NCI-H146 (cell line): Measurements from ENCODE around the gene CCDC196.

Experiments
- DNase-seq: peaks from one replicate; lab custom pipeline; 2025; lab: John Stamatoyannopoulos, UW

The CCDC196 gene

GRCh38 chr14:66485910-66486421 lies at the start of gene CCDC196:
Gene CCDC196, plus strand, starts transcription at chr14:66486371. Its CDS starts 132 bp downstream, at chr14:66486503.
- no peak for DNase-seq

- no peak for DNase-seq
These were observed 45.4 kb upstream of the CCDC196 start for GRCh38 chr14:66440801-66441200.

GRCh38 chr14:66442953-66443571 lies 43.1 kb upstream of the CCDC196 start:
- no peak for DNase-seq

- DNase-seq = no peak
These were observed 42.4 kb upstream of the CCDC196 start for GRCh38 chr14:66443785-66444184.

GRCh38 chr14:66444271-66444927 lies 41.8 kb upstream of the CCDC196 start:
- no peak for DNase-seq

GRCh38 chr14:66445936-66446335 lies 40.2 kb upstream of the CCDC196 start:
- no peak for DNase-seq

- no peak for DNase-seq
These were observed 32.7 kb upstream of the CCDC196 start for GRCh38 chr14:66453469-66453868.

- DNase-seq = no peak
These were observed 26.6 kb upstream of the CCDC196 start for GRCh38 chr14:66459603-66460002.

- no peak for DNase-seq
These were observed 21.9 kb upstream of the CCDC196 start for GRCh38 chr14:66464261-66464660.

- DNase-seq = no peak
These were observed 17.3 kb upstream of the CCDC196 start for GRCh38 chr14:66468778-66469367.

GRCh38 chr14:66471584-66471983 lies 14.6 kb upstream of the CCDC196 start:
- no peak for DNase-seq

- DNase-seq = no peak
These were observed 13.9 kb upstream of the CCDC196 start for GRCh38 chr14:66472251-66472650.

- DNase-seq = no peak
These were observed 12.9 kb upstream of the CCDC196 start for GRCh38 chr14:66473223-66473622.

- no peak for DNase-seq
These were observed 9.2 kb upstream of the CCDC196 start for GRCh38 chr14:66476964-66477363.

- no peak for DNase-seq
These were observed 8.6 kb upstream of the CCDC196 start for GRCh38 chr14:66477567-66477966.

- no peak for DNase-seq
These were observed 3.3 kb upstream of the CCDC196 start for GRCh38 chr14:66482873-66483272.

- DNase-seq = no peak
These were observed 2.8 kb upstream of the CCDC196 start for GRCh38 chr14:66483322-66483721.

- no peak for DNase-seq
These were observed 1.1 kb upstream of the CCDC196 start for GRCh38 chr14:66485029-66485428.

GRCh38 chr14:66487164-66487563 lies 993 bp downstream of the CCDC196 start:
- no peak for DNase-seq

GRCh38 chr14:66490143-66491111 lies 4.3 kb downstream of the CCDC196 start:
- DNase-seq = no peak

GRCh38 chr14:66493750-66494149 lies 7.6 kb downstream of the CCDC196 start:
- no peak for DNase-seq
